Astrocyte (in vitro differentiated cells and primary cell): ENCODE measurements around the gene PI4K2B. TPM values are rescaled to one million over a fixed set of nuclear protein-coding genes. Genes with fewer than 3 reads are reported as not detected.

Experiments used
- DNase-seq: peaks from one replicate; pipeline ENCODE4 v3.0.0-alpha.2; 2010; ENCODE audit warnings: low read depth
- FAIRE-seq: peaks from 2 replicates; lab custom pipeline; 2011; peaks lifted over from hg19 to GRCh38; lab: Jason Lieb, UNC
- H2AFZ ChIP-seq: 2 replicates; pipeline ENCODE4 v1.6.0; 2012; ENCODE audit warnings: low read depth, low read length, inconsistent platforms
- H3K27ac ChIP-seq: 2 replicates; pipeline ENCODE4 v1.5.1; 2011; ENCODE audit warnings: low read depth, low read length, inconsistent platforms
- H3K27me3 ChIP-seq: 2 replicates; pipeline ENCODE4 v1.6.0; 2011; ENCODE audit warnings: low read length, inconsistent platforms; ENCODE audit not compliant: insufficient read depth
- H3K36me3 ChIP-seq: 2 replicates; pipeline ENCODE4 v1.5.1; 2011; ENCODE audit warnings: low read length, inconsistent platforms; ENCODE audit not compliant: insufficient read depth
- H3K4me1 ChIP-seq: 2 replicates; pipeline ENCODE4 v1.5.1; 2011; ENCODE audit warnings: low read length, inconsistent platforms; ENCODE audit not compliant: insufficient read depth
- H3K4me2 ChIP-seq: 2 replicates; pipeline ENCODE4 v1.6.0; 2012; ENCODE audit warnings: low read length, inconsistent platforms
- H3K4me3 ChIP-seq: 2 replicates; pipeline ENCODE4 v1.5.1; 2011; ENCODE audit warnings: low read depth, mild to moderate bottlenecking, low read length, inconsistent platforms; ENCODE audit not compliant: insufficient read depth
- H3K79me2 ChIP-seq: 2 replicates; pipeline ENCODE4 v1.6.0; 2012; ENCODE audit warnings: mild to moderate bottlenecking, low read length, inconsistent platforms; ENCODE audit not compliant: insufficient read depth
- H3K9ac ChIP-seq: 2 replicates; pipeline ENCODE4 v1.6.0; 2012; ENCODE audit warnings: mild to moderate bottlenecking, low read length, inconsistent platforms
- H3K9me3 ChIP-seq: 2 replicates; pipeline ENCODE4 v1.5.1; 2012; ENCODE audit warnings: low read depth, mild to moderate bottlenecking, low read length, inconsistent platforms; ENCODE audit not compliant: insufficient read depth
- H4K20me1 ChIP-seq: 2 replicates; pipeline ENCODE4 v1.6.0; 2012; ENCODE audit warnings: low read length, inconsistent platforms; ENCODE audit not compliant: insufficient read depth
- H3K27ac Mint-ChIP-seq: one replicate; pipeline ENCODE4 v1.8.0; 2021; ENCODE audit warnings: mild to moderate bottlenecking, mixed read lengths; ENCODE audit not compliant: unreplicated experiment
- H3K27me3 Mint-ChIP-seq: one replicate; pipeline ENCODE4 v1.8.0; 2021; ENCODE audit warnings: low read depth, mixed read lengths; ENCODE audit not compliant: unreplicated experiment
- H3K36me3 Mint-ChIP-seq: one replicate; pipeline ENCODE4 v1.8.0; 2021; ENCODE audit warnings: low read depth, mixed read lengths; ENCODE audit not compliant: unreplicated experiment
- H3K4me1 Mint-ChIP-seq: one replicate; pipeline ENCODE4 v1.8.0; 2021; ENCODE audit warnings: low read depth, mixed read lengths; ENCODE audit not compliant: unreplicated experiment
- H3K4me3 Mint-ChIP-seq: one replicate; pipeline ENCODE4 v1.8.0; 2021; ENCODE audit warnings: mild to moderate bottlenecking, moderate library complexity, mixed read lengths; ENCODE audit not compliant: unreplicated experiment
- H3K9me3 Mint-ChIP-seq: one replicate; pipeline ENCODE4 v1.8.0; 2021; ENCODE audit warnings: mild to moderate bottlenecking, mixed read lengths; ENCODE audit not compliant: unreplicated experiment
- EZH2 ChIP-seq: IDR thresholded peaks from 2 replicates; pipeline ENCODE4 v1.6.1; 2012; ENCODE audit warnings: mild to moderate bottlenecking, low read length, inconsistent platforms; ENCODE audit not compliant: insufficient read depth
- total RNA-seq: library from RNA; stranded (reverse); gene quantifications from 2 replicates; pipeline ENCODE4 v1.2.1, GENCODE V29; 2021
- TF ChIP-seq, protein P1 (sequence below): IDR thresholded peaks from 2 replicates; pipeline ENCODE4 v1.5.1; 2011; ENCODE audit warnings: low read depth, mild to moderate bottlenecking, inconsistent platforms, low read length, moderate library complexity; ENCODE audit not compliant: insufficient read depth

Gene PI4K2B
- total RNA-seq, 1 donor from 2014 or later = 15.7 TPM

DNA sequence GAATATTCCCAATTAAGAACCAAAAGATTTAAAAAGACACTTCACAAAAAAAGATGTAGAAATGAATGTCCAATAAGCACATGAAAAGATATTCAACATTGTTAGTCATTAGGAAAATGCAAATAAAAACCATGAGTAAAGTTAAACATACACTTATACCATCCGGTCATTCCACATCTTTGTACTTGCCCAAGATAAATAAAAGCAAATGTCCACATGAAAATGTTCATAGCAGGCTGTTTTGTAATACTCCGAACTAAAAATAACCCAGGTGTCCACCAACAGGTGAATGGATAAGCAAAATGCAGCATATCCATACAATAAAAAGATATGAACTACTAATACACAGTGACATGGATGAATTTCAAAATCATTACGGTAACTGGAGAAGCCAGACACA is 50.1 kb downstream of the PI4K2B start:
- Histone ChIP-seq H3K27ac (no peak overlapping the region), H3K9ac (no peak overlapping the region), H3K4me1 (no peaks in the 10 kb centered on the region), H2AFZ (no peak overlapping the region), H3K9me3 (no peaks in the 10 kb centered on the region), H3K4me3 (no peak overlapping the region), H3K79me2 (no peaks in the 10 kb centered on the region), H3K4me2 (no peak overlapping the region), H4K20me1 (no peaks in the 10 kb centered on the region), H3K36me3 (no peaks in the 10 kb centered on the region), H3K27me3 (no peaks in the 10 kb centered on the region)
- no peaks in the 10 kb centered on the region for H3K27me3 Mint-ChIP-seq
- no peak overlapping the region for H3K4me3 Mint-ChIP-seq
- no peak for FAIRE-seq
- H3K36me3 Mint-ChIP-seq = peaks cover 5% of the 10 kb centered on the region
- DNase-seq = no peak
- H3K9me3 Mint-ChIP-seq = peaks cover 11% of the 10 kb centered on the region
- no peak for TF ChIP-seq EZH2
- TF ChIP-seq, protein P1, sequence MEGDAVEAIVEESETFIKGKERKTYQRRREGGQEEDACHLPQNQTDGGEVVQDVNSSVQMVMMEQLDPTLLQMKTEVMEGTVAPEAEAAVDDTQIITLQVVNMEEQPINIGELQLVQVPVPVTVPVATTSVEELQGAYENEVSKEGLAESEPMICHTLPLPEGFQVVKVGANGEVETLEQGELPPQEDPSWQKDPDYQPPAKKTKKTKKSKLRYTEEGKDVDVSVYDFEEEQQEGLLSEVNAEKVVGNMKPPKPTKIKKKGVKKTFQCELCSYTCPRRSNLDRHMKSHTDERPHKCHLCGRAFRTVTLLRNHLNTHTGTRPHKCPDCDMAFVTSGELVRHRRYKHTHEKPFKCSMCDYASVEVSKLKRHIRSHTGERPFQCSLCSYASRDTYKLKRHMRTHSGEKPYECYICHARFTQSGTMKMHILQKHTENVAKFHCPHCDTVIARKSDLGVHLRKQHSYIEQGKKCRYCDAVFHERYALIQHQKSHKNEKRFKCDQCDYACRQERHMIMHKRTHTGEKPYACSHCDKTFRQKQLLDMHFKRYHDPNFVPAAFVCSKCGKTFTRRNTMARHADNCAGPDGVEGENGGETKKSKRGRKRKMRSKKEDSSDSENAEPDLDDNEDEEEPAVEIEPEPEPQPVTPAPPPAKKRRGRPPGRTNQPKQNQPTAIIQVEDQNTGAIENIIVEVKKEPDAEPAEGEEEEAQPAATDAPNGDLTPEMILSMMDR = no peak
- no peak overlapping the region for H3K27ac Mint-ChIP-seq
- H3K4me1 Mint-ChIP-seq = no peaks in the 10 kb centered on the region

- no peaks in the 10 kb centered on the region for H3K9me3 ChIP-seq
- H3K4me3 ChIP-seq = no peak overlapping the region
- no peaks in the 10 kb centered on the region for H3K79me2 ChIP-seq
- FAIRE-seq (no peak), DNase-seq (no peak)
- Mint-ChIP-seq H3K36me3 (peaks cover 5% of the 10 kb centered on the region), H3K4me1 (no peaks in the 10 kb centered on the region), H3K27me3 (no peaks in the 10 kb centered on the region), H3K4me3 (no peak overlapping the region), H3K9me3 (peaks cover 11% of the 10 kb centered on the region), H3K27ac (peak overlapping the region; percentile 14)
- no peaks in the 10 kb centered on the region for H4K20me1 ChIP-seq
- no peak overlapping the region for H2AFZ ChIP-seq
- no peak overlapping the region for H3K4me2 ChIP-seq
- TF ChIP-seq, protein P1 = no peak
- no peak for TF ChIP-seq EZH2
- H3K27ac ChIP-seq = no peak overlapping the region
- no peaks in the 10 kb centered on the region for H3K27me3 ChIP-seq
- H3K36me3 ChIP-seq = no peaks in the 10 kb centered on the region
- no peak overlapping the region for H3K9ac ChIP-seq
- no peaks in the 10 kb centered on the region for H3K4me1 ChIP-seq
Observed at GRCh38 chr4:25284466-25284865, 50.6 kb downstream of the PI4K2B start.

- Histone ChIP-seq H3K9ac (no peak overlapping the region), H3K9me3 (no peaks in the 10 kb centered on the region), H3K36me3 (no peaks in the 10 kb centered on the region), H3K4me1 (no peaks in the 10 kb centered on the region), H4K20me1 (no peaks in the 10 kb centered on the region), H3K27me3 (no peaks in the 10 kb centered on the region), H3K4me3 (no peak overlapping the region), H3K27ac (no peak overlapping the region), H2AFZ (no peak overlapping the region), H3K79me2 (no peaks in the 10 kb centered on the region), H3K4me2 (no peak overlapping the region)
- H3K27me3 Mint-ChIP-seq = no peaks in the 10 kb centered on the region
- peaks cover 13% of the 10 kb centered on the region for H3K9me3 Mint-ChIP-seq
- H3K4me1 Mint-ChIP-seq = peaks cover 5% of the 10 kb centered on the region
- TF ChIP-seq, protein P1 = no peak
- no peak for TF ChIP-seq EZH2
- FAIRE-seq (no peak), DNase-seq (no peak)
- peaks cover 2% of the 10 kb centered on the region for H3K36me3 Mint-ChIP-seq
- H3K4me3 Mint-ChIP-seq = no peak overlapping the region
- H3K27ac Mint-ChIP-seq = no peak overlapping the region
Observed at GRCh38 chr4:25290490-25291067, 56.7 kb downstream of the PI4K2B start.
